ENCODE data around the gene FAM186B.

DNA sequence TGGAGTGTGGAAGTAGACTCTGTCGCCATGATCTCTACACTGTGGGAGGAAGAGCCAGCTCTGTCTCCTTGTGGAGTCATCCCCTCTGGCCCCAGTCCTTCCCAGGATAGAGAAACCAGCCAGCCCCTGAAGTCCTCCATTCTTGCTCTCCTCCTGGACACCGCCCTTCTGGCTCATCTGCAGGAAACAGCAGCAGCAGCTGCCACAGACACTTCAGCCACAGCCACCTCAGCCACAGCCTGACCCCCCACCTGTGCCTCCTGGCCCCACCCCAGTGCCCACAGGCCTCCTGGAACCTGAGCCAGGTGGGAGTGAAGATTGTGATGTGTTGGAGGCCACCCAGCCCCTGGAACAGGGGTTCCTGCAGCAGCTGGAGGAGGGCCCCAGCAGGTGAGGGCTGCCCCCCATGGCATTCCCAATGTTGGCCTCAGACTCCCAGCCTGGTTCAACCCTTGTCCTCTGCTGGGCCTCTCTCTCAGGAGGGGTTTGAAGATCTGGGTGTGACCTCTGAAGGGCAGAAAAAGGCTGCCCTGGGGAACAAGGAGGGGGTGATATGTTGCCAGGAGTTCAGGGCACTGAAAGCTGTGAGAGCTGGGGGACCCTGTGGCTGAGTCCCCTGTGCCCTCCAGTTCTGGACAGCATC, 28.4 kb upstream of the FAM186B start:
- TF ChIP-seq POLR2A (IDR thresholded peaks at IDR 0.05) (no peak), CTCF (IDR thresholded peaks at IDR 0.05) (no peak)

Data from Peyer's patch (tissue), 4 donors.